Ishikawa (cell line): ENCODE data around the gene XXYLT1.

Experiments
- EGR1 ChIP-seq: IDR thresholded peaks from 2 replicates; pipeline ENCODE4 v1.6.1; 2012
- EP300 ChIP-seq: IDR thresholded peaks from 2 replicates; pipeline ENCODE4 v1.6.1; 2012; ENCODE audit warnings: borderline replicate concordance
- TAF1 ChIP-seq: IDR thresholded peaks from 2 replicates; pipeline ENCODE4 v1.6.1; 2012; ENCODE audit warnings: low read depth, mild to moderate bottlenecking
- YY1 ChIP-seq: IDR thresholded peaks from 2 replicates; pipeline ENCODE4 v1.6.1; 2012; ENCODE audit warnings: low read depth
- ZBTB7A ChIP-seq: IDR thresholded peaks from 2 replicates; pipeline ENCODE4 v1.6.1; 2012; ENCODE audit warnings: low read depth
- TF ChIP-seq, protein P1 (sequence below): IDR thresholded peaks from 2 replicates; pipeline ENCODE4 v1.6.1; 2012; ENCODE audit warnings: low read depth, mild to moderate bottlenecking

DNA sequence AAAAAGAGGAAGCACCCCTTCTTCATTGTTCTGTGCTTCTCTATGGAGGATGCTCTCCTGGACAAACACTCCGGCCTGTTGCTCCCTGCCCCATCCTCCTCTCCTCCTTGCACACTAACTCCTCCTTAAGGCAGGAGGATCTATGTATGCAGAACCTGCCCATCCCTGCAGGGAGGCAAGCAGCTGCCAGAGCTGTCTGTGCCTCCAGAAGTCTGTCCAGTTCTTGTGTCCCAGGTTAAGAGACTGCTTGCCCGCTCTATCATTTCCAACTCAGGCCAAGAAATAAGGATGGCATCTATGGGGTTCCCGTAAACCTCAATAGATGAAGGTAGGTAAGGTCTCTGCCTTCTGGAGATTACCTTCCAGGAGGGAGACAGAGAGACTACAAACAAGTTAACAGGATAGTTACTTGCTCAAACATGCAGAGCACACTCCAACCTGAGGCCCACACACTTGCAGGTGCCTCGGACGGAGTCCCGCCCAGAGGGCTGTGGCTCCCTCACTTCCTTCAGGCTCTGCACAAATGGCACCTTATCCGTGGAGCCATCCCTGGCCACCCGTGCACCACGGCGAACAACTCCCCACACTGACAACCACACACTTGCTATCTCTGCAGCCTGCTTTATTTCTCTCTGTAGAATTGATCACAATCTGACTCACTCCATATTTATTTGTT is 6.9 kb downstream of the XXYLT1 start:
- TF ChIP-seq EP300: no peak
- TF ChIP-seq ZBTB7A: no peak
- TF ChIP-seq, protein P1, sequence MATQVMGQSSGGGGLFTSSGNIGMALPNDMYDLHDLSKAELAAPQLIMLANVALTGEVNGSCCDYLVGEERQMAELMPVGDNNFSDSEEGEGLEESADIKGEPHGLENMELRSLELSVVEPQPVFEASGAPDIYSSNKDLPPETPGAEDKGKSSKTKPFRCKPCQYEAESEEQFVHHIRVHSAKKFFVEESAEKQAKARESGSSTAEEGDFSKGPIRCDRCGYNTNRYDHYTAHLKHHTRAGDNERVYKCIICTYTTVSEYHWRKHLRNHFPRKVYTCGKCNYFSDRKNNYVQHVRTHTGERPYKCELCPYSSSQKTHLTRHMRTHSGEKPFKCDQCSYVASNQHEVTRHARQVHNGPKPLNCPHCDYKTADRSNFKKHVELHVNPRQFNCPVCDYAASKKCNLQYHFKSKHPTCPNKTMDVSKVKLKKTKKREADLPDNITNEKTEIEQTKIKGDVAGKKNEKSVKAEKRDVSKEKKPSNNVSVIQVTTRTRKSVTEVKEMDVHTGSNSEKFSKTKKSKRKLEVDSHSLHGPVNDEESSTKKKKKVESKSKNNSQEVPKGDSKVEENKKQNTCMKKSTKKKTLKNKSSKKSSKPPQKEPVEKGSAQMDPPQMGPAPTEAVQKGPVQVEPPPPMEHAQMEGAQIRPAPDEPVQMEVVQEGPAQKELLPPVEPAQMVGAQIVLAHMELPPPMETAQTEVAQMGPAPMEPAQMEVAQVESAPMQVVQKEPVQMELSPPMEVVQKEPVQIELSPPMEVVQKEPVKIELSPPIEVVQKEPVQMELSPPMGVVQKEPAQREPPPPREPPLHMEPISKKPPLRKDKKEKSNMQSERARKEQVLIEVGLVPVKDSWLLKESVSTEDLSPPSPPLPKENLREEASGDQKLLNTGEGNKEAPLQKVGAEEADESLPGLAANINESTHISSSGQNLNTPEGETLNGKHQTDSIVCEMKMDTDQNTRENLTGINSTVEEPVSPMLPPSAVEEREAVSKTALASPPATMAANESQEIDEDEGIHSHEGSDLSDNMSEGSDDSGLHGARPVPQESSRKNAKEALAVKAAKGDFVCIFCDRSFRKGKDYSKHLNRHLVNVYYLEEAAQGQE: no peak
- no peak for TF ChIP-seq EGR1
- no peak for TF ChIP-seq YY1
- TF ChIP-seq TAF1: no peak
